Heart left ventricle (tissue), 16 donors: ENCODE measurements around the gene SPRYD7. TPM values are rescaled to one million over a fixed set of nuclear protein-coding genes. Genes with fewer than 3 reads are reported as not detected.

Experiments
- ATAC-seq, 4 donors: fragments of 200-7000 bp; cut with Tn5 transposase; one replicate each; pipeline ENCODE4 v1.9.1; 2020 to 2022; ENCODE audit warnings: moderate library complexity in 4 of 4, mild to moderate bottlenecking in 3 of 4, moderate number of reproducible peaks in 1 of 4
- DNase-seq, 5 donors: peaks; one replicate each; pipeline ENCODE4 v3.0.0-alpha.2; 2020
- H3K27ac ChIP-seq, 12 donors: fragments of 200-600 bp; sonication (generic) in 4 of 12; one replicate each; pipeline versions ENCODE4 v1.5.0 to v1.8.0; 2016 to 2022; ENCODE audit warnings: mild to moderate bottlenecking in 2 of 12
- H3K27me3 ChIP-seq, 9 donors: fragments of 200-600 bp; sonication (generic) in 2 of 9; one replicate each; pipeline versions ENCODE4 v1.5.1 to v1.8.0; 2016 to 2022; ENCODE audit warnings: mild to moderate bottlenecking in 3 of 9
- H3K36me3 ChIP-seq, 9 donors: fragments of 200-600 bp; sonication (generic) in 2 of 9; one replicate each; pipeline versions ENCODE4 v1.5.0 to v1.8.0; 2018 to 2022; ENCODE audit warnings: mild to moderate bottlenecking in 2 of 9
- H3K4me1 ChIP-seq, 12 donors: fragments of 200-600 bp; sonication (generic) in 4 of 12; one replicate each; pipeline versions ENCODE4 v1.5.0 to v1.8.0; 2016 to 2022; ENCODE audit warnings: mild to moderate bottlenecking in 3 of 12
- H3K4me3 ChIP-seq, 12 donors: fragments of 200-600 bp; sonication (generic) in 4 of 12; one replicate each; pipeline versions ENCODE4 v1.5.0 to v1.8.0; 2017 to 2022; ENCODE audit warnings: mild to moderate bottlenecking in 9 of 12, moderate library complexity in 4 of 12
- H3K9me3 ChIP-seq, 12 donors: fragments of 200-600 bp; sonication (generic) in 4 of 12; one replicate each; pipeline versions ENCODE4 v1.5.0 to v1.8.0; 2016 to 2022; ENCODE audit warnings: mild to moderate bottlenecking in 1 of 12
- CTCF ChIP-seq, 12 donors: fragments of 200-600 bp; sonication (generic) in 4 of 12; IDR thresholded peaks; one replicate each; pipeline versions ENCODE4 v1.5.0 to v1.8.0; 2018 to 2022; ENCODE audit warnings: antibody characterized with exemption in 12 of 12, mild to moderate bottlenecking in 5 of 12
- POLR2A ChIP-seq, 2 donors: fragments of 450-650 bp; IDR thresholded peaks; one replicate each; pipeline ENCODE4 v1.6.1; 2017; ENCODE audit warnings: antibody characterized with exemption in 2 of 2, mild to moderate bottlenecking in 2 of 2, moderate library complexity in 2 of 2
- WGBS, 4 donors: extraction: QIAGEN DNeasy Blood & Tissue Kit in 2 of 4; methylation state at CpG; one replicate each; pipeline versions ENCODE4 v1.1.5 to v1.1.7; 2013 to 2018; 5-methylcytosine and 5-hydroxymethylcytosine counted together
- intact Hi-C, 10 donors: fragments of 100-400 bp; cut with DNase I; formaldehyde crosslinking; loops; one replicate each; pipeline versions ENCODE4 v1.11.1 to v1.14.2; 2022
- polyA plus RNA-seq, 2 donors: library from polyadenylated mRNA; stranded (reverse); fragments of 200-250 nt; gene quantifications; one replicate each; pipeline ENCODE4 v1.2.3, GENCODE V29; 2013
- total RNA-seq, 9 donors: library from RNA; depleted of rRNA in 2 of 9; stranded (reverse); fragments of >200 nt in 2 of 9; fragmentation: NEBNext Ultra II Directional in 3 of 9; extraction: Animal tissue kit (Norgen Biotek cat#: 25700) in 3 of 9; gene quantifications; one replicate each; pipeline versions ENCODE4 v1.1.0 to v1.2.4, GENCODE V29; 2016 to 2023
- donor health status: ischemic (EF 13 %, LVEDD 7.1; RV severe dilation, severe dysfunction).
- donor health status: healthy with polysubstance abuse.
- donor health status: DM: no; HTN: yes; CAD: no.
- donor health status: DM: no; HTN: no; CAD: no.
- donor health status: ischemic (EF 25% LVEDD 6.9; RV normal size, moderate dysfunction).
- donor health status: ischemic (EF 25% LVEDD 5.7; RV mildly dilated, moderate dysfunction).
- donor health status: healthy.
- donor health status: DM: yes; HTN: yes; CAD: no.
- donor health status: ischemic (EF 35%, LVEDD 5.7; RV mildly dilated, moderate dysfunction).
- donor health status: nonischemic (EF 11% LVEDD 7.7; RV severe dilation, severe dysfunction).
- donor health status: DM: yes; HTN: yes; CAD: no.
- donor health status: PGD.
- donor health status: ischemic (EF 29% LVEDD 5.4; RV normal size, mild dysfunction).
- donor health status: nonischemic (EF 23%, LVEDD 6.1; RV moderate dilation, normal function).

The SPRYD7 gene
- total and polyA plus RNA-seq, 11 donors, result 6.3 to 14.4 (median 12.3) TPM

DNA sequence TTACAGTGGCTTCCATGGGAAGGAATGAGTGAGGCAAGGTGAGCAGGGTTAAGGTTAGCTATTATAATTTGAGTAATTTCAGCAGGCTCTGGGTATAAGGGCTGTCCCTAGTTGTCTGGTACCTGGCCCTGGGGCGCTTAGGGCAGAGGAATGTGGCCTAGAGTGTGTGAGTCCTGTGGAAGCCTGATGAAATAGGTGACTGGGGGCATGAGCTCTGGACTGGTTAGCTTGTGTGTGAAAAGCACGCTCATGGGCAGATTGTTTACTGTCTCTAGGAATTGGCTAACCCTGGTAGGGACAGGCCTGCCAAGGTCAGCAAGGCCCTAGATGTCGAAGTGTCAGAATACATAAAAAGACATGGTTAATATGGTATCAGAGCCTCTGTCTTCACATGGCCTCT is 42.5 kb downstream of the SPRYD7 start:
- 92 to 94% (median 94%) methylated on average over 3 of the region's 3 CpGs for WGBS, 4 donors

DNA sequence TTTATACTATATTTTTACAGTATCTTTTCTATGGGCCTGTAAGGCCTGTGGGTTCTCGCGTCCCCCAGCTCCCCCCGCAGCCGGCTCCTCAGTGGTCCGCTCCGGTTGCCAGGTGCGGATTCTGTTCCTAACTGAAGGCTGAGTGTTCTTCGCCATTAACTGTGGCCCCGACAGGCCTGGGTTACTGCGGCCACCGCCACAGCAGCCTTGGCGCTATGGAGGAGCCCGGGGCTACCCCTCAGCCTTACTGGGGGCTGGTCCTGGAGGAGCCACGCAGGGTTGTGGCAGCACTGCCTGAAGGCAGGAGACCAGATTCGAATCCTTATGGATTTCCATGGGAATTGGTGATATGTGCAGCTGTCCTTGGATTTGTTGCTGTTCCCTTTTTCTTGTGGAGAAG is 45.8 kb downstream of the SPRYD7 start:
- Histone ChIP-seq H3K27ac (no peak overlapping the region), H3K4me3 (no peak overlapping the region), H3K36me3 (no peaks in the 10 kb centered on the region), H3K27me3 (no peaks in the 10 kb centered on the region), H3K4me1 (no peaks in the 10 kb centered on the region), H3K9me3 (no peaks in the 10 kb centered on the region)
- no peak for TF ChIP-seq POLR2A (IDR thresholded peaks at IDR 0.05)
- no peak for TF ChIP-seq CTCF (IDR thresholded peaks at IDR 0.05)
- WGBS, 4 donors, result 84 to 90% (median 88%) methylated on average over 15 of the region's 15 CpGs
- intact Hi-C loops, result no loop called here
- no peak for ATAC-seq
- DNase-seq, result no peak

More for the DNA sequence above, 42.5 kb downstream of the SPRYD7 start:
- TF ChIP-seq POLR2A (IDR thresholded peaks at IDR 0.05) (no peak), CTCF (IDR thresholded peaks at IDR 0.05) (no peak)
- Histone ChIP-seq H3K27ac (no peak overlapping the region), H3K4me1 (no peaks in the 10 kb centered on the region), H3K4me3 (no peak overlapping the region), H3K27me3 (no peaks in the 10 kb centered on the region), H3K36me3 (no peaks in the 10 kb centered on the region), H3K9me3 (no peaks in the 10 kb centered on the region)
- intact Hi-C loops, result no loop called here
- DNase-seq, result no peak
- ATAC-seq, result no peak

- H3K36me3 ChIP-seq, result no peaks in the 10 kb centered on the region
- DNase-seq (no peak), ATAC-seq (no peak)
- 79 to 100% (median 96%) methylated on average over 3 of the region's 3 CpGs for WGBS, 4 donors
- H3K27ac ChIP-seq, result no peak overlapping the region
- intact Hi-C loops, result no loop called here
- TF ChIP-seq CTCF (IDR thresholded peaks at IDR 0.05) (no peak), POLR2A (IDR thresholded peaks at IDR 0.05) (no peak)
- H3K4me1 ChIP-seq, result no peaks in the 10 kb centered on the region
- no peak overlapping the region for H3K4me3 ChIP-seq
- peaks cover 0 to 30% (median 8%) of the 10 kb centered on the region in 12 donors for H3K9me3 ChIP-seq
- no peaks in the 10 kb centered on the region for H3K27me3 ChIP-seq
These were observed 57.5 kb downstream of the SPRYD7 start for GRCh38 chr13:49878682-49879081.

GRCh38 chr13:49877629-49878218 is 58.4 kb downstream of the SPRYD7 start:
- Histone ChIP-seq H3K4me1 (no peaks in the 10 kb centered on the region), H3K27ac (no peak overlapping the region), H3K27me3 (no peaks in the 10 kb centered on the region), H3K4me3 (no peak overlapping the region), H3K36me3 (no peaks in the 10 kb centered on the region), H3K9me3 (peaks cover 0 to 30% (median 8%) of the 10 kb centered on the region in 12 donors)
- ATAC-seq (no peak), DNase-seq (no peak)
- 72 to 89% (median 86%) methylated on average over 3 of the region's 3 CpGs for WGBS, 4 donors
- TF ChIP-seq CTCF (IDR thresholded peaks at IDR 0.05) (no peak), POLR2A (IDR thresholded peaks at IDR 0.05) (no peak)
- intact Hi-C loops, result no loop called here
